Naive B cell (primary cell): ENCODE data around the gene TTLL7. TPM values are rescaled to one million over a fixed set of nuclear protein-coding genes. Genes with fewer than 3 reads are reported as not detected.

Experiments
- ATAC-seq, 2 donors: fragments of 150-1000 bp; cut with Tn5 transposase; 2 replicates each; pipeline ENCODE4 v1.10.0; 2021; ENCODE audit warnings: low read depth in 2 of 2, mild to moderate bottlenecking in 2 of 2, moderate library complexity in 2 of 2
- DNase-seq: peaks from one replicate; pipeline ENCODE4 v3.0.0; 2022
- H3K27ac Mint-ChIP-seq, 6 donors: one replicate each; pipeline ENCODE4 v1.8.0; 2020 to 2022; ENCODE audit warnings: mild to moderate bottlenecking in 6 of 6, mixed read lengths in 6 of 6, moderate library complexity in 5 of 6, inconsistent platforms in 2 of 6
- H3K27me3 Mint-ChIP-seq, 3 donors: one replicate each; pipeline ENCODE4 v1.8.0; 2021 to 2022; ENCODE audit warnings: mixed read lengths in 3 of 3, mild to moderate bottlenecking in 1 of 3
- H3K36me3 Mint-ChIP-seq, 2 donors: one replicate each; pipeline ENCODE4 v1.8.0; 2020 to 2022; ENCODE audit warnings: mixed read lengths in 2 of 2, inconsistent platforms in 1 of 2, mild to moderate bottlenecking in 1 of 2
- H3K4me1 Mint-ChIP-seq, 3 donors: one replicate each; pipeline ENCODE4 v1.8.0; 2020 to 2022; ENCODE audit warnings: mixed read lengths in 3 of 3, inconsistent platforms in 1 of 3, mild to moderate bottlenecking in 1 of 3, moderate library complexity in 1 of 3
- H3K4me3 Mint-ChIP-seq, 8 donors: one replicate each; pipeline ENCODE4 v1.8.0; 2020 to 2022; ENCODE audit warnings: mild to moderate bottlenecking in 8 of 8, mixed read lengths in 8 of 8, moderate library complexity in 8 of 8, inconsistent platforms in 2 of 8
- H3K9me3 Mint-ChIP-seq, 7 donors: one replicate each; pipeline ENCODE4 v1.8.0; 2020 to 2022; ENCODE audit warnings: mixed read lengths in 7 of 7, mild to moderate bottlenecking in 5 of 7, inconsistent platforms in 2 of 7, moderate library complexity in 1 of 7
- polyA plus RNA-seq, 6 donors: library from polyadenylated mRNA; unstranded; fragments of 300-500 nt; fragmentation: Illumina TruSeq; gene quantifications; one replicate each; pipeline ENCODE4 v1.2.3, GENCODE V29; 2021; ENCODE audit warnings: low read depth in 6 of 6

The TTLL7 gene
- polyA plus RNA-seq, 6 donors from 2014 or later: not detected

DNA sequence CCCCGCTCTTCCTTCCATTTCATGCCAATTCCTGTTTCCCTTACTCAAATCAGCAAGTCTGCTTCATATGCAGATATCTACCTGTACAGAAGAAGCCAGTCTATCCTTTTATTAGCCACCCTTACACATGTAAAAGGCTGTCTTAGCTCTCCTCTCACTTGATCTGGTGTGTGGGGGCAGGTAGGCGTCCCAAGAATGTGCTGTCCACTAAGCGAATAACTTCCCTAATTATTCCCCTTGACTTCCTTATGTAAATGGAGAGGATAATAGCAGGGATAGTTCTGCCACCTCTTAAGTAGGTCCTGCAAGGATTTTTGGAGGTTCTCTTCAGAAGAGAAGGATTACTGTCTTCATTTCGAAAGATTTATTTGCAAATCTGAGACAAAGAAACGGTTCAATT lies 160.4 kb downstream of the TTLL7 start:
- Mint-ChIP-seq H3K27ac (no peak overlapping the region), H3K27me3 (no peaks in the 10 kb centered on the region), H3K9me3 (no peaks in the 10 kb centered on the region), H3K4me1 (no peaks in the 10 kb centered on the region), H3K36me3 (peaks cover 0 to 5% of the 10 kb centered on the region in 2 donors), H3K4me3 (no peak overlapping the region)
- DNase-seq: no peak
- no peak for ATAC-seq

DNA sequence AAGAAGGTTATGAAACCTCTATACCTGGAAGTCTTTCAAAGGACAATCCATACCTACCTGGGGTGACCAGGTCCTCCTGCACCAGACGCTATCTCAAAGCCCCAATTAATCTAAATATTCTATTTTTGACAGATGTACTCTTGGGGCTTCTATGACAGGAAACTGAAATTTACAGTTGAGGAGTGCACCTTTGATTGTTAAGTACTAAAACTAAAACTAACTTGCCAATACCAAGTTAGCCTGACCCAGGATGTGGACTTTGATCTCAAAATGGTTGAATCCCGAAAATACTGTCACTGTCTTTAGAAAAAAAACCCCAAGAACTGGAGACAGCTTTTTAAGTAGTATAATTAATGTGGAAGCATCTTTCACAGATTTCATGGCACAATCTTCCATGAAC lies 162.4 kb downstream of the TTLL7 start:
- H3K4me3 Mint-ChIP-seq: no peak overlapping the region
- no peaks in the 10 kb centered on the region for H3K4me1 Mint-ChIP-seq
- peaks cover 0 to 5% of the 10 kb centered on the region in 2 donors for H3K36me3 Mint-ChIP-seq
- no peaks in the 10 kb centered on the region for H3K27me3 Mint-ChIP-seq
- H3K27ac Mint-ChIP-seq: no peak overlapping the region
- no peaks in the 10 kb centered on the region for H3K9me3 Mint-ChIP-seq
- DNase-seq: no peak
- no peak for ATAC-seq

DNA sequence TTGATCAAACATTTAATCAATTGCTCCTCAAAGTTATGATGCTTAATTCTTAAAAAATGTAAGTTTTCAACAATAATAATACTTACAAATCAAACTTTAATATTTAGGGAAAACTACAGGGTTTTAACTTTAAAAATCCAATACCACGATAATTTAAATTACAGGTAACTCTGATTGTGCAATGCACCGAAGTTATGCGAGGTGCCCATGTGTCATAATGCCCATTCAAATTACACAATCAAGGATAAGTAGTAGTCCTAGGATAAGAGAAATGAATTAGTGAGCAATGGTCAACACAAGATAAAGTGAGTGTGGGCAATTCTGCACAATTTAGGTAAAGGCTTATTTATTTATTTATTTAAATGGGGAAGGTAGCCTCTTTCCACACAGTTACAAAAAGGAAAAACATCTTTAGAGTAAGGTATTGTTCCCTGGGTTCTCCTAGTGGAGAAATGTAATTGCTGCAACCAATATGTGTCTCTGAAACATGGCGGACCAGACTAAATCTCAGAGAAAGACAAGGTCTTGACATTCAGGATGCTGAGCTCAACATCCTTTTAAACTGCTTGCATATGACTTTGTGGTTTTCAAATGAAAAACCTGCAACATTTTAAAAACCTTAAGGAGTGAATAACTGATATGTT lies 164.2 kb downstream of the TTLL7 start:
- peaks cover 0 to 6% (median 2%) of the 10 kb centered on the region in 3 donors for H3K27me3 Mint-ChIP-seq
- no peaks in the 10 kb centered on the region for H3K9me3 Mint-ChIP-seq
- H3K4me3 Mint-ChIP-seq: no peak overlapping the region
- H3K36me3 Mint-ChIP-seq: peaks cover 0 to 6% of the 10 kb centered on the region in 2 donors
- H3K27ac Mint-ChIP-seq: no peak overlapping the region
- no peak for ATAC-seq
- H3K4me1 Mint-ChIP-seq: no peaks in the 10 kb centered on the region
- no peak for DNase-seq

DNA sequence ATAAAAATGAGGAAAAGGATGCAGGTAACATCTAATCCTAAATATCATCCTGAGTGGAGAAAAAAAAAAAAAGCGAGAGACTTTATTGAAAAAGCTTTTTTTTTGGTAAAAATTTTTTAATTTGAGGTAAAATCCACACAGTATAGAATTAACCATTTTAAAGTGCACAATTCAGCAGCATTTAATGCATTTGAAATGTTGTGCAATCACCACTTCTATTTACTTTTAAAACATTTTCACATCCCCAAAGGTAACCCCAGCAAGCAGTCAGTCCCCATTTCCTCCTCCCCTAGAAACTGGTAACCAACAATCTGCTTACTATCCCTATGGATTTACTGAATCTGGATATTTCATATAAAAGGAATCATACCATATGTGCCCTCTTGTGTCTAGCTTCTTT lies 166.7 kb downstream of the TTLL7 start:
- DNase-seq: no peak
- peak overlapping the region in 1 of 6 donors; percentile 19 for H3K27ac Mint-ChIP-seq
- no peak overlapping the region for H3K4me3 Mint-ChIP-seq
- H3K36me3 Mint-ChIP-seq: peaks cover 0 to 4% of the 10 kb centered on the region in 2 donors
- no peak for ATAC-seq
- peaks cover 4 to 12% (median 10%) of the 10 kb centered on the region in 3 donors for H3K27me3 Mint-ChIP-seq
- no peaks in the 10 kb centered on the region for H3K4me1 Mint-ChIP-seq
- peaks cover 0 to 6% (median 0%) of the 10 kb centered on the region in 7 donors for H3K9me3 Mint-ChIP-seq

DNA sequence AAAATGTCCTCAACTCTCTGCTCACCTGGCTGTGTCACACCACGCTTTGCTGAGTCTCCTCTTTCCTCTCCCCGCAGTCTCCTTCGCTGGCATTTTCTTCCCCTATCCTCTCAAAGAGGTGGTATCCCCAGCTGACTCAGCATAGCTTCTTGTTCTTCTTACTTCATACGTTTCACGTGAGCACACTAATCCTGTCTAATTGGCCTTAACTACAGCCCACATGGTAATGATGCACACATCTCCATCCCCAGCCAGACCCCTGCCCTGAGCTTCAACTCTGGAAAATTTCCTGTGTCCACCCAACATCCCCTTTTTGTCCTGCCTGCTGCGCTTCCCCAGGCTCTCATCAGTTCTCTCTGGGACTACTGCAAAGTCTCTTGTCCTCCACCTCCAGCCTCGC lies 169.8 kb downstream of the TTLL7 start:
- H3K27ac Mint-ChIP-seq: no peak overlapping the region
- H3K9me3 Mint-ChIP-seq: peaks cover 0 to 7% (median 0%) of the 10 kb centered on the region in 7 donors
- peak overlapping the region in 1 of 8 donors; percentile 48 for H3K4me3 Mint-ChIP-seq
- H3K36me3 Mint-ChIP-seq: peaks cover 0 to 4% of the 10 kb centered on the region in 2 donors
- ATAC-seq (no peak), DNase-seq (no peak)
- no peaks in the 10 kb centered on the region for H3K4me1 Mint-ChIP-seq
- H3K27me3 Mint-ChIP-seq: peaks cover 4 to 12% (median 10%) of the 10 kb centered on the region in 3 donors

DNA sequence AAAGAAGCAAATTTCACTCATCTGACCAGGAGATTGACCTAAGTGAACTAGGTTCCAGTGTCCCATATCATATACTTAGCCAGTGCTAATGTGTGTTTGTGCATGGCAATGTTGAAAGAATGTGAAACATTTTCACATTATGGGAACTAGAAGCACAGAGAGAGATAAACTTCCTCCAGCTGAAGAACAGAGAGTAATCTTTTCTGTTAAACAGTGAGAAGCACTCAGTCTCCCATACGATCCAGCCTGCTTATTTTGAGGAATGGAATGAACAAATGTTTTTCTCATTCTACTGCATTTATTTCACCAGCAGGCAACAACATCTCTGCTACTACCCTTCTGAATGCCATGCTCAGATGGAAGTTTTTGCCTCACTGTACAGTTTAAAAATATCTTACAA lies 170.5 kb downstream of the TTLL7 start:
- Mint-ChIP-seq H3K4me3 (no peak overlapping the region), H3K9me3 (peaks cover 0 to 7% (median 5%) of the 10 kb centered on the region in 7 donors), H3K27me3 (peaks cover 4 to 12% (median 10%) of the 10 kb centered on the region in 3 donors), H3K27ac (no peak overlapping the region), H3K4me1 (no peaks in the 10 kb centered on the region), H3K36me3 (peaks cover 0 to 4% of the 10 kb centered on the region in 2 donors)
- no peak for ATAC-seq
- no peak for DNase-seq

DNA sequence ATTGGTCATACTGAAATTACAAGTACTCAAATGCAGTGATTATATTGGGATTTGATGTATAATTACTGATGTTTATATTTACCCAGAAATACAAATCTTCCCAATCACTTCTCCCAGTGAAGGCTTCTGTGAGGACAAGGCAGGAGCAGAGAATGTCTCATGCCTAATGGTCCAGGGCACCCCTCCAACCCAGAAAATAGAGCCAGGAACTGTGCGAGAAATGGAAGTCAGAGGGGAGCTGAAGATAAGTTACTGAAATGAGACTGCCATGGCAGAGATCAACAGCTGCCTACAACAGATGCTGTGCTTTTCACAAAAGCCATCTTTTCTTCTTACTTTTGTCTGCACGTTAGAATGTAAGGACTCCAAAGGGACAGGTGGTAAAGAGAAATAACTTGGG lies 171.2 kb downstream of the TTLL7 start:
- no peaks in the 10 kb centered on the region for H3K4me1 Mint-ChIP-seq
- H3K36me3 Mint-ChIP-seq: peaks cover 0 to 4% of the 10 kb centered on the region in 2 donors
- DNase-seq (no peak), ATAC-seq (no peak)
- H3K27ac Mint-ChIP-seq: no peak overlapping the region
- peaks cover 5 to 12% (median 10%) of the 10 kb centered on the region in 3 donors for H3K27me3 Mint-ChIP-seq
- H3K9me3 Mint-ChIP-seq: peaks cover 0 to 7% (median 5%) of the 10 kb centered on the region in 7 donors
- H3K4me3 Mint-ChIP-seq: no peak overlapping the region

DNA sequence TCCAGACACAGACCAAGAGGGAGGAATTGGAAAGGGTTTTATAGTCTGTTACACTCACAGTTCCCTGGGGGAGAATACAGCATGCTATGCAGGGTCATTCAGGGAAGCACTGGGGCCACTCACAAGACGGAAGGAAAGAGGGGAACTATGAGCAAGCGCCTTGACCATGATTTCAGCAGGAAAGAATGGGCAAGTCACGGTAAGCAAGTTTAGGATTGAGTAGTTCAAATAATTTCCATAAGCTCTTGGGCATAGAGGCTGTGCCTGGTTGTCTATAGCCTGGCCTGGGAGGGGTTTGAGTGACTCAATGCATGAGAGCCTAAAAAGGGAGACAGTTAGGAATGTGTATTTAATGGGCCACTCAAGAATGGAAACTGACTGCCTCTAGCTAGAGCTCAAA lies 176.7 kb downstream of the TTLL7 start:
- no peak for ATAC-seq
- H3K4me3 Mint-ChIP-seq: no peak overlapping the region
- no peak for DNase-seq
- peaks cover 0 to 4% of the 10 kb centered on the region in 2 donors for H3K36me3 Mint-ChIP-seq
- peaks cover 0 to 5% (median 4%) of the 10 kb centered on the region in 3 donors for H3K27me3 Mint-ChIP-seq
- H3K27ac Mint-ChIP-seq: no peak overlapping the region
- H3K9me3 Mint-ChIP-seq: peaks cover 3 to 14% (median 9%) of the 10 kb centered on the region in 7 donors
- H3K4me1 Mint-ChIP-seq: peaks cover 0 to 16% (median 8%) of the 10 kb centered on the region in 3 donors

DNA sequence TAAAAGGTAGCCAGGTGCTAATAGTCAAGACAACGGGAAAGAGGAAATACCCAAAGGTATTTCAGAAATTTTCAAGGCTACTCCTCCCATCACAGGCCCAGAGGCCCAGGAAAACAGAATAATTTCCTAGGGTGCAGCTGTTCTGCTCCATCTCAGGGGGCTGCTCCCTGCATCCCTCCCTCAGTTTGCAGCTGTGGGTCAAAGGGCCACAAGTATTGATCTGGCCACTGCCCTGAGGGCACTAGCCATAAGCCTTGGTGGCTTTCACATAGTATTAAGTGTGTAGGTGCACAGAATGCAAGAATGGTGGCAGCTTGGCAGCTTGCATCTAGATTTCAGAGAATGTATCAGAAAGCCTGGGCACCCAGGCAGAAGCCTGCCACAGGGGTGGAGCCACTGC lies 179.5 kb downstream of the TTLL7 start:
- peaks cover 0 to 16% (median 8%) of the 10 kb centered on the region in 3 donors for H3K4me1 Mint-ChIP-seq
- peaks cover 0 to 5% (median 4%) of the 10 kb centered on the region in 3 donors for H3K27me3 Mint-ChIP-seq
- ATAC-seq (no peak), DNase-seq (no peak)
- no peak overlapping the region for H3K27ac Mint-ChIP-seq
- H3K9me3 Mint-ChIP-seq: peaks cover 3 to 14% (median 9%) of the 10 kb centered on the region in 7 donors
- H3K4me3 Mint-ChIP-seq: no peak overlapping the region
- peaks cover 0 to 4% of the 10 kb centered on the region in 2 donors for H3K36me3 Mint-ChIP-seq

DNA sequence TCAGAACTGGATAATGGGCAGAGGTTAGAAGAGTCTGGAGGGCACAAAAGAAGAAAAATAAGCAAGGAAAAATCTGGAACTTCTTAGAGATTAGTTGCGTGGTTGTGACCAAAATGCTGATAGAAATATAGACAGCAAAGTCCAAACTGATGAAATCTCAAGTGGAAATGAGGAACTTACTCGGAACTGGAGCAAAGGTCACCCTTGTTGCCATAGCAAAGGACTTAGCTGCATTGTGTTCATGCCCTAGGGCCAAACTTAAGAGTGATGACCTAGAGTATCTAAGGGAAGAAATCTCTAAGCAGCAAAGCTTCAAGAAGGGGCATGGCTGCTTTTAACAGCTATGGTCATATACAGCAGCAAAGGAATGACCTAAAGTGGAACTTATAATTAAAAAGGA lies 180.0 kb downstream of the TTLL7 start:
- peaks cover 3 to 14% (median 8%) of the 10 kb centered on the region in 7 donors for H3K9me3 Mint-ChIP-seq
- peaks cover 0 to 4% of the 10 kb centered on the region in 2 donors for H3K36me3 Mint-ChIP-seq
- no peak overlapping the region for H3K27ac Mint-ChIP-seq
- H3K27me3 Mint-ChIP-seq: peaks cover 0 to 5% (median 4%) of the 10 kb centered on the region in 3 donors
- H3K4me1 Mint-ChIP-seq: peaks cover 0 to 16% (median 8%) of the 10 kb centered on the region in 3 donors
- peak; percentile 52 to 69 for ATAC-seq
- no peak overlapping the region for H3K4me3 Mint-ChIP-seq
- DNase-seq: no peak

DNA sequence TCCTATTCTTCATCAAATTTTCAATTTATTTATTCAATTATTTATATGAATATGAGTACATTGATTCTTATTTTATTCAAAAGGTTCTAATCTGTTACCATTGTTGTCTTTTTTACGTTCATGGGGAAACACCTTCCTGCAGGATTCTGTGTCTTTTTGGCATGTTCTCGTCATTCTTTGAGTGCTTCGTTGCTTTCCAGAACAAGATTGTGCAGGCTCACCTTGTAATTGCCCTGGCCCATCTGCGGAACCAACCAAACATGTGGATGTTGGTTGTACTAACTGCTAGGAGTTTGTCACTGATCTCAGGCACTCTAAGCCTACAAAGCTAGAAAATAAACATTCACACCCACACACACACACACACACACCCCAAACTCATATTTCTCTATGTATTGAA lies 182.1 kb downstream of the TTLL7 start:
- H3K4me3 Mint-ChIP-seq: no peak overlapping the region

DNA sequence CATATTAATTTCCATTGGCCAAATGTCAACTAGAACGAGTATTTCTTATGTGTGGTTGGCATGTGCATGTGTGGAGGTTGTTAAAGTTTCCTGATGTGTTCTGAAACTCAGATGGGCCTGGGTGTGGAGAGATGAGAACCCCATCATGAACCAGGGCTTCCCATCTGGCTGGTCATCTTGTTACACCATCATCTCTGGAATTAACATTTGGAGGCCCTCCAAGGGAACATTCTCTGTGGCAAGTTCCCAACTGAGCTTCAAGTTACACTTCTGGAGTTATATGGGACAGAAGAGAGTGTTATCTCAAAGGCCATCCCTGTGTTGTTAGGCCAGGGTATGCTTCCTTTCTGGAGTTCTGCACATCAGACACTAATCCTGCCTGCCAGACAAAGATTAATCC lies 183.6 kb downstream of the TTLL7 start:
- Mint-ChIP-seq H3K9me3 (peaks cover 0 to 14% (median 3%) of the 10 kb centered on the region in 7 donors), H3K36me3 (peaks cover 0 to 4% of the 10 kb centered on the region in 2 donors), H3K4me3 (no peak overlapping the region), H3K27ac (no peak overlapping the region), H3K27me3 (no peaks in the 10 kb centered on the region), H3K4me1 (peaks cover 0 to 16% (median 8%) of the 10 kb centered on the region in 3 donors)
- ATAC-seq (no peak), DNase-seq (no peak)

More for the DNA sequence above, 182.1 kb downstream of the TTLL7 start:
- Mint-ChIP-seq H3K27me3 (peaks cover 0 to 2% (median 0%) of the 10 kb centered on the region in 3 donors), H3K4me1 (peaks cover 0 to 16% (median 8%) of the 10 kb centered on the region in 3 donors), H3K9me3 (peaks cover 0 to 14% (median 3%) of the 10 kb centered on the region in 7 donors), H3K36me3 (peaks cover 0 to 4% of the 10 kb centered on the region in 2 donors), H3K27ac (no peak overlapping the region)
- ATAC-seq (no peak), DNase-seq (no peak)
